GM19397 (cell line): Measurements from ENCODE around the gene HCRT.
"Not testable (repeated sequence)": the region's sequence is repeated elsewhere in the genome, so short reads cannot be mapped to it uniquely, and the experiment has no call there.

Experiments
- ATAC-seq: cut with Tn5 transposase; IDR thresholded peaks from one replicate; pipeline ENCODE4 v1.9.1; 2021; ENCODE audit warnings: mild to moderate bottlenecking, moderate library complexity; ENCODE audit not compliant: unreplicated experiment

HCRT gene

DNA sequence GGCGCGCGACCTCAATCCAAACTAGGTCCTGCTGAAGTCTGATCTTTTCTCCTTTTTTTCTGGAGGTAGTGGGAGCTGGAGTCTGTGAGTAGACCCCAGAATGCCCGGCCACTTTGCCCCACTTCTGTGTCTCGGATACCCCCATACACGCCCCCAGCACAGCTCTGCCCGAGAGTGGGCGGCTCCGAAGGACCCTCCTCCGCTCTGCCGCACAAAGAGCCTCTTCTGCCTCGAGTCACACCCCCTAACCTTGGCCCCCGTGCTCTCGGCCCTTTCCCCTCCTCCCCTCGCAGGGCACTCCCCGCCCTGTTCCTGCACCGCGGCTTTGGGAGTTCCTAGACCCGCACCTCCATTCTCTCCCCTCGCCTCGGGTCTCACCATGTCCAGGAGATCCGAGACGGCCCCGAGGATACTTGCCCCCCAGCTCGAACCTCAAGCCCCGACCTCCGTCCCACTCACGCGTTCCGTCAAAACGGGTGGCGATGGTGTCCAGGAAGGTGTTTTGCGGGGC lies 4.8 kb downstream of the HCRT start:
- no peak for ATAC-seq

DNA sequence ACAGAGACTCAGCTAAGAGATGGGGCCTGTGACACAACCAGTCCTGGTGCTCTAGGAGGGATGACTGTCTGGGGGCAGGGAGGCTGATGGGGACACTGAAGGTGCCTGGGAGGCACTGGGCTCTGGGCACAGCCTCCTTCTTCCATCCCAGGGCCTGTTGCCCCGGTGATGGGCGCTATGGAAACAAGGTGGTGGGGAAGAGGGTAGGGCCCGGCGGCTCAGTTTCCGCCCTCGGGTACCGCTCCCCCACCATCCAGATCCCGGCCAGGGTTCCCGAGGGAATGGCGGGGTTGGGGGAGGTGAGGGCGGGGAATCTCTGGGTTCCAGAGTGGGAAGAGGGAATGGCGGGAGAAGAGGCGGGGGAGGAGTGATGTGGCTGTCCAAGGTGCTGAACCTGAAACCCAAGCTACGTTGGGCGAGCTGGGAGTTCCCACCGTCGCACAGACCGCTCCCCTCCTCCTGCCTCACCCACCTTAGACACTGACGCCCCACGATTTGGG lies 5.3 kb downstream of the HCRT start:
- no peak for ATAC-seq

DNA sequence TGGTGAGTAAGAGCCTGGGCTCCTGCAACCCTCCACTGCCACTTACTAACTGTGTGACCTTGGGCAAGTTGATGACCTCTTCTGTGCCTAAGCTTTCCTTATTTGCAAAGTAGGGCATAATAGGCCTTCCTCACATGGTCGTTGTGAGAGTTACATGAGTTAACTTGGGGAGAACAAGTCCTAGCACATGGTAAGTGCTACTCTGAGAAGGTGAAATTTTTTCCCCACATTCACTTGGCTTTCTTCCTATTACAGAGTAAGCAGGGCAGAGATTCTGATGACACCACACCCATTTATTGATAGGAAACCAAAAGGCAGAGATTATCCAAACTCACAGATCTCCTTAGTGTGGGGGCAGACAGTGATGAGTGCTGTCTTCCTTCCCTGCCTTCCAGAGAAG lies 5.9 kb downstream of the HCRT start:
- no peak for ATAC-seq

DNA sequence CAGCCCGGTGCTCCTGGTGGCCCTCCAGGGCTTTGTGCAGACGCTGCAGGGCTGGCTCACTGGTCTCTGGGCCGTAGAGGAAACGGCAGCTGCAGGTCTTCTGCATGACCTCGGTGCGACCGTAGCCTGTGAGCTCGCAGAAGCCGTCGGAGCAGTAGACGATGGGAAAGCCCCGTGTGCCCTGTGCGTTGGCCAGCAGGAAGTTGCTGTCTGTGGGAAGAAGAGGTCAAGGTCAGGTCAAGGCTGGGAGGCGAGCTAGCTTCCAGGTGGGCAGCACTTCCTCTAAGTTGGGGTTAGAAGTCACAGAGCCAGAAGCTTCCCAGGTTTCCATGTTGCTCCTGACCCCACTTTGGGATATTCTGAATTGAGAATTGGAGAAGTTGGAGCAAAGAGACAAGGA lies 6.4 kb downstream of the HCRT start:
- no peak for ATAC-seq

DNA sequence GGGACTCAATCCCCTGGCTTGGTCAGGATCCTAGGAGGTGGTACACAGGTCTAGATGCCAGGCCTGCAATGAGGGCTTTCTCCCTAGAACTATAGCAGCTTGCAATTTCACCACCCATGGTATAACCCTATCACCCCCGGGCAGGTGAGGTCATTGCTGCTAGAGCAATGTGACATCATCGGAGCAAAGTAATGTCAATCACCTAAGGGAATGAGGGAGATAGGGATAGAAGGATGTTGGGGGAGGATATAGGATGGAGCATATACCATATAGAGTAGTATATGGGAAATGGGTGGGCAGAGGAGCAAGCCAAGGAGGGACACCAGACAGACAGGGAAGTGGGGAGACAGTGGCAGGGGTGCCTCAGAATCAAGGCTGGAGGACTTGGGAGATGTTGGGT lies 7.6 kb downstream of the HCRT start:
- ATAC-seq = no peak

DNA sequence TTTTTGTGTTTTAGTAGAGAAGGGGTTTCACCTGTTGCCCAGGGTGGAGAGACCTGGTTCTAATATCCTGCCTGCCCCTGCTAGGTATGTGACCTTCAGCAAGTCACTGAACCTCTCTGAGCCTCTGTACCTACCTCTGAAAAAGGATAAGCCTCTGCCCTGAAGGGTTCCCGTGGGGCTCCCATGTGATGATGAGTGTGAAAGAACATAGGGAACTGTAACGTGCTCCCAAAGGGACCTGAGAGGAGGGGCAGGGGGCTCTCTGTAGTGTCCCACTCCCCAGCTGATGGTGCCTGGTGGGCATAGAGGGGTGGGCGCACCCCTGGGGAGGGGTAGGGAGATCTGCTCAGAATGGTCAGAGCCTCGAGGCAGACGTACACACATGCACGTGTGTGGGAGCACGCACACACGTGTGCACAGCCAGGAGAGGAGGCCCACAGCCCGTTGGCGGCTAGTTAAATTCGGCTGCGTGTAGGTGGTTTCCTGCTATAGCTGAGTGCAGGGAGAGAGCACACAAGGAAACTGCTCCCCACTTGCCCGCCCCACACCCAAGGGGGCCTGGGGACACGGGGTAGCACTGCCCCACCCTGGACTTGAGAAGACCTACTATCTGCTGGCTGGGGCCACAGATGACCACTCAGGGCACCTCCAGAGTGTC lies 11.0 kb downstream of the HCRT start:
- no peak for ATAC-seq

DNA sequence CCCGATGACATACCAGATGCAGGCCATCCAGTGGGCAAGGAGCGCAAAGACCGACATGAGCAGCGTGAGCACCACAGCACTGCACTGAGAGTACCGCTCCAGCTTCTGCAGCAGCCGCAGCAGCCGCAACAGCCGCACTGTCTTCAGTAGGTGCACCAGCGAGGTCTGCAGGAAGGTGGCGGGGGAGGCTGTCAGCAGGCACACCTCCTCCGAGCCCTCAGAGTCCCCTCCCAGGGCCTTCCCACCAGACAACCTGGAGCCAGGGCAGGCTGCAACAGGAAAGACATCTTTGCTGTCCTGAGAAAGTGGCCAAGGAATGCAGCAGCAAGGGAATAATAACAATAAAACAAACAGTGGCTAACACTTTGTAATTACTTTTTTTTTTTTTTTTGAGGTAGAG lies 13.4 kb downstream of the HCRT start:
- ATAC-seq = no peak

DNA sequence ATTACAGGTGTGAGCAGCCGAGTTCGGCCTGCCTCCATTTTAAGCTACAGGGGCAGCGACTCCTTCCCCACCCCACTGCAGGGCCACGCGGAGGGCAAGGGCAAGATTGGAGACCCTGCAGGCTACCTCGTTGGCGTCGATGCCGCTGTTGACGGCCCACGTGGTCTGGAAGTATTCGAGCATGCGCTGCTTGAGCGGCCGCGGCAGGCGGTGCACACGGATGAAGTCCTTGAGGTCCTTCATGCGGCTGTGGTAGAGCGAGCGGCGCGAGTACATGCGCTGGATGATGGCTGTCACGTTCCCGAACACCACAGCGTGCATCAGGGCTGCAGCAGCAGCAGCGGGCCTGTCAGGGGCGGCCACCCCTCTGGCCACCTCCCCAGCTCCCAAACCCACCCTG lies 15.9 kb downstream of the HCRT start:
- no peak for ATAC-seq

DNA sequence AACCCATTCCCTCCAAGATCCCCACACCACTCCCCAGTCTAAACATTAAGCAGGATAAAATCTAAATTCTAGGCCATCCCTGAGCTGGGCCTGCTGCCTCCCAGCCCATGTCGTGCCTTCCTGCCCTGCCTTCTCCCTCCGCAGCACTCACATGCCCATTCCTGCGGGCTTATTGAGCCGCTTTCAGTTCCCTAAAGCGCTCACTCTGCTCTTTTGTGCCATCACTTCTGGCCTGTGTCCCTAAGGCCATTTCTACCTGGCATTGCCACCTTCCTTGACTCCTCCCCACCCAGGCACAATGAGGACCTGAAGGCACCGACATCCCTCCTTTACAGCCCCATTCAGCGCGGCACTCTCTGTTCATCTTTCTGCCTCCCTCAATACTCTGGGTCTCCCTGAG lies 17.4 kb downstream of the HCRT start:
- no peak for ATAC-seq

DNA sequence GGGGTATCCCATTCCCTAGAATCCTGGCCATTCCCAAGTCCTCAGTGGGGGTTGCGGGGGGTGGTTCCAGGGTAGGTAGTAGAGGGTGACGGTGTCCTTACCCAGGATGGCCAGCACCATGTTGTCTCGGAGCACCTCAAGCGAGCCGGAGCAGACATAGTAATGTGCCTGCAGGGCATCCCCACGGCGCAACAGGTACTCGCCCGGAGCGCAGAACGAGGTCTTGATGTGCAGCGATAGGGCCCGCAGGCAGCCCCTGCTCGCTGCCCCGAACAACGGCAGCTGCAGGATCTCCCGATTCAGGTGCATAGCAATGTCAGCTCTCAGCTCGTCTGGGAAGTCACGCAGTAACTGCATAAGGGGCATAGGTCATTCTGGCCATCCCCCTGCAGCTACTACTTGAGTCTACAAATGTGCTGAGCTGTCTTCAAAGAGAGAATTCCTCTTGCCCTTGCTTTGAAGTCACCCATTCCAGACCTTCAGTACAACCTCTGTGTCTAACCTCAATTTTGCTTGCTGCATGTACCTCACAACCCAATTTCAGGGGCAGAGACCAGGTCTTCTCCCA lies 19.0 kb downstream of the HCRT start:
- ATAC-seq = no peak

DNA sequence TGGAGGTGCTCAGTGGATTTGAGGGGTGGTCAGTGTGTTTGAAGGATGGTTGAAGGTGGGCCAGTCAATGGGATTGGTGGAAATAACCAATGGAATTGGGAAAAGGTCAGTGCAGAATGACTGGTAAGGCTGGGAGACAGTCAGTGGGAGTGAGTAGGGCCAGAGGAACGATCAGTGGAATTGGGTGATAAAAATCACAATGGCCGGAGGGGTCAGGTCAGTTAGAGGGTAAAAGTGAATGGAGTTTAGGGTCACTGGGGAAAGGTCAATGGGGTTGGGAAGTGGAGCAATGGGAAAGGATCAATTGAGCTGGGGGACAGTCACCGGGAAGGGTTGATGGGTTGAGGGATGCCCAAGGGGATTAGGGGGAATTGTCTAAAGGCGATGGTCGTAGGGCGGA lies 19.5 kb downstream of the HCRT start:
- no peak for ATAC-seq

DNA sequence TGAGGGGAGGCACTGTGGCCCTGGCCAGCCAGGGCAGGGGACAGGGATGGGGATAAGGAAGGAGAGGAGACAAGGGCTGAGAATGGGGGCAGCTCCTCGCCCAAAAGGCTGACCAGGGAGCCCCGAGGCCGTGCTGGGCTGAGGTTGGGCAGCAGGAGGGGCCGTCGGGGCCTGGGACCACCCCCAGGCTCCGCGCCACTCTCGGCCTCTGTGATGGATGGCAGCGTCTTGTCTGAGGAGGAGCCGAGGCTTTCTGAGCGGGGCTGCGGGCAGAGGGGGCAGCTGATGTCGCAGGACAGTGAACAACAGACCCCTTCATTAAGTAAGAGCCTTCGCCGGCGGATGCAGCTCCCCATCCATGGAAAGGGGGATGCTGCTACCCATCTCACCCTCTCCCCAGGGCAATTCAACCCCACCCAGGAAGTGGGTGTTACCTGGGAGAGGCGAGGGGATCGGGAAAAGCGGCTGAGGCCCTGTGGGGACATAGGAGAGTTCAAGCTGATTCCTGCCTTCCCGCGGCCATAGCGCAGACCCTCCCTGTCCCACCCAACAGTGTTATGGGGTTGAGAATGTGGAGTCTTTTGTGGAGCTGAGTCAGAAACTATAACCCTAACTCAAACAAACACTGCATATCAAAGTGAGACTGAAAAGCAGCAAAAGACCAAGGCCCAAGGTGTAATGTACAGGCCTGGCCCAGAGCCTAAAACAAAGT lies 21.4 kb downstream of the HCRT start:
- no peak for ATAC-seq

DNA sequence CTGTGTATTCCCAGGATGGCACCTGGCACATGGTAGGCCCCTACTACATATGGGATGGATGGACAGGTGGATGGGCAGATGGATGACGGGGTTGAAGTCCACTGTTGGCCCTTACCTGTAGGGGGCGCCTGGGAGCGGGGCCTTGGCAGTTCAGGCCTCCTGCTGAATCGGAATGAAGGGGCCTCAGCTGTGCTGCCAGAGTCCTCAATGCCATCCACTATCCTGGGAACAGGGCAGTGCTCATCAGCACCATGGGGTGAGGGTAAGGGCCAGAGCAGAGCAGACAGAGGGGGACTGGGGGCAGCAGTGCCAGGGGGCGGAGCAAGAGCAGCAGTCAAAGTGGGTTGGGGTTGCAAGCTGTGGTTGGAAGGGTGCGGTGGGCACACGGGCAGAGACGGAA lies 22.1 kb downstream of the HCRT start:
- no peak for ATAC-seq

DNA sequence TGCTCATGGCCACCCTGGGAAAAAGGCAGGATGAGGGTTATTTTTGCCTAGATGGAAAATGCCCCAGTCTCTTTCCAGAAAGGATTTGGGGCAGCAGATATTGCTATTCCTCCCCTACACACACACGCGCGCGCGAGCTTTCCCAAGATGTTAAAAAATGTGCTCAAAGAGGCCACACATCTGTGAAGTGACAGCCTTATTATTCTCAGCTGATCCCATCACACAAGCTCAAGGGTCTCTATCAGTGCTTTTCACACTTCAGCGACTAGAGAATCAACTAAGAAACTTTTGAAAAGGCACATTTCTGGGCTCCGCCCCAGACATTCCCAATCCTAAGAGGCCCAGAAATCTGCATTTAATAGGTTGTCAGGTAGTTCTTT lies 24.7 kb downstream of the HCRT start:
- ATAC-seq = no peak

DNA sequence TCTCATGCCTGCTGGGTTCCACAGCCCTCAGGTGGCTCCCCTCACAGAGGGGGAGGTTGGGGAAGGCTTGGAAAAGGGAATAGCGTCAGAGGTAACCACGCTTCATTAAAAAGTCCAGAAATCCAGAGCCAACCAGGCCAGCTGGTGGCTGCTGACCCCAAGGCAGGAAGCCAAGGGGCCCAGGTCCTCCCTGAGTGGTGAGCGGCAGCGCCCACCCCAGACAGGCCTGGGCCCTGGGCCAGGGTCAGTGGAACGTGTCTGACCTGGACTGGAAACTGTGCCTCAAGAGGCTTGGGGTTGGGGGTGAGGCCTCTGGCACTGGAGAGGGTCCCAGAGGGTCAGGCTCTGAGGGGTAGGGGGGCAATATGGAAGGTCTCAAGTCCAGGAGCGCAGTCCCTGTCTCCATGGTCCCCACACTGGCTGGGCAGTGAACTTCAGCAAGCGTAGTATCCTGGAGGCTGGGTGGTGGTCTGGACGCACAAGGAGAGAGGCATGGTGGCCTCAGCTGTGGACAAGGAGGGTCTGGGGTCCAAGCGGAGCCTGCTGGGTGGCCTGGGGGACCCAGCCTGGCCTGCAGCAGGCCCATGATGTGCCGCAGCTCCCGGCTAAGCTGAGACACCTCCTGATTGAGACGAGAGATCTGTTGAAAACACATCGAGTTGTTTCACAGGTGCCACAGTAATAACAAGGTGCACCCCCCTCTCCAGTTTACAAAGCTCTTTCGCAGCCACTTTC lies 25.3 kb downstream of the HCRT start:
- ATAC-seq = no peak

DNA sequence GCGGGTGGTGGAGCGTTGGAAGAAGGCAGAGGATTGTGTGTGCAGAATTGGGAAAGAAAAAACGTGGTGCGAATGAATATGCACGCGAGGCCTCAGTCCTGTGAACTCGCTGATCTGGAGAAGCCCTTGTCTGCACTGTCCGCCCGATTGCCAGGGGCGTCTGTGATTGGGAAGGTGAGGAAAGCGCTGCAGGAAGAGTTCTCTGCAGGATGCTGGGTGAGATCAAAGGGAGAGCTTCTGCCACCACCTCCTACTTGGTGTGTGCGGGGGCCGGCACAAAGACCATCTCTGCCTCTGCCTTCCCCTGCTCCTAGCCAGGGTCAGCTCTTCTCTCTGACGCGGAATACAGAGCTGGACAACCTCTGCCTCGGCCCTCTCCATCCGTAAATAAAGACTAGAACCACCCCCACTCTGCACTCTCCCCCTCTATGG lies 29.6 kb downstream of the HCRT start:
- no peak for ATAC-seq

DNA sequence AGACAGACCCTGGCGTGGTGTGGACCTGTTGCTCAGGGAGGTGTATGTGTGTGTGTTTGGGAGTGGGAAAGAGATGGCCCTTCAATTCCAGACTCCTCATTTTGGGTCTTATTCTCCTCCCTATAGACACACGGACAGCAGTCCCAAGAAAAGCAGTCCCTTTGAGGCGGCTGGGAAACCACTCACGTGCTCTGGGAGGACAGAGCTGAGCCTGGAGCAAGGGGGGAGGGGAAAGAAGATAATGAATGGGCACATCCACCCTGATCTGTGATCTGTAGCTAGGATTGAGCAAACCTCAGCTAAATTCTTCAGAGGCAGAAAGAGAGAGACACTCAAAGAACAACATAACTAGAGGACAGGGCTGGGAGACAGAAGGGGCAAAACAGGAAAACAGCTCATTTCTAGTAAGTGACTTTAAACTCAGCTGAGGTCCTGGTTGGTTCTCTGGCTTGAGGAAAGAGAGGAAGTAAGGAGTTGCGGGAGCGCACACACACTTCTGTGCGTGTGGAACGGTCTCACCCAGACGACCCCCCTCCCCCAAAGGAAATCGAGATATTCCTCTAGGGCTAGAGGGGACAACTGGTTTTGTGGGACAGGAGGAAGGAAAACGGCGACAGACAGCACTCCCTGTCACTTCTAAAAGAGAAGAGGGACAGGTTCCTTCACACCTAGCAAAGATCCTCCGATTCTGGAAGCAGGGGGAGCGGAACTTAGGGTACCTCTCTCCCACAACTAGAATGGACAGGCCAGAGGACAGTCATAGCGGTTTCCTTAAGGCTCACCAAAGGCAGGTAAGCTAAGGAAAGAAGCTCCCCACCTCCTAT lies 31.1 kb downstream of the HCRT start:
- no peak for ATAC-seq

DNA sequence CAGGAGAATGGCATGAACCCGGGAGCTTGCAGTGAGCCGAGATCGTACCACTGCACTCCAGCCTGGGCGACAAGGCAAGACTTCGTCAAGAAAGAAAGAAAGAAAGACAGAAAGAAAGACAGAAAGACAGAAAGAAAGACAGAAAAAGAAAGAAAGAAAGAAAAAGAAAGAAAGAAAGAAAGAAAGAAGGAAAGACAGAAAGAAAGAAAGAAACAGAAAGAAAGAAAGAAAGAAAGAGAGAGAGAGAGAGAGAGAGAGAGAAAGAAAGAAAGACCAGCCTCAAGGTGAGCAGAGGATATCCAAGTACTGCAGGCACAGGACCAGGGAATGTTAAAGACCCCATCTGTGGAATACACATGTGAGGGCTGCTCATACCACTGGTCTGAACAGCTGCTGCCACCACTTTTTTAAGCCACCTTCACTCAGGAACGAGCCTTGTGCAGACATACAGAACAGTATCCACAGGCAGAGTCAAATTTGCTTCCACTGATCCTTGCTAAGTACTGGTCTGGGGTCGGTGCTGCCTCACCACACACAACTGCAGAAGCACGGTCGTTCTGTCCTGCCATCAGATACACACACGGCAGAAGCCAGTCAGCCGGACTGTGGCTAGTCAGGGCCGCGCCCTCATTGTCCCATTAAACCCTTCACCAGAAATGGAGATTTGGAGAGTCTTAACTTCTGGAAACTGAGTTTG lies 38.2 kb downstream of the HCRT start:
- ATAC-seq = no peak

DNA sequence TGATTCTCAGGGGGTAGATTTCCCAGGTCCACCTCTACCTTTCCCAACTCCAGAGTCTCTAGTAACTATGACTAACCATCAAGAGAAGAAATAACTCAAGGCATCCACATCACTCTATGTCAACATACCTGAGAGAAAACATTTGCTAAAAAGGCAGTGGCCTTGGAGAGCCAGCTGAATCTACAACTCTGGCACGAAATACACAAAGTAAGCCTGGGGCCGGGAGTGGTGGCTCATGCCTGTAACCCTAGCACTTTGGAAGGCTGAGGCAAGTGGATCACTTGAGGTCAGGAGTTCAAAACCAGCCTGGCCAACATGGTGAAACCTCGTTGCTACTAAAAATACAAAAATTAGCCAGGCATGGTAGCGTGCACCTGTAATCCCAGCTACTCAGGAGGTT lies 42.1 kb downstream of the HCRT start:
- not testable (repeated sequence) for ATAC-seq

DNA sequence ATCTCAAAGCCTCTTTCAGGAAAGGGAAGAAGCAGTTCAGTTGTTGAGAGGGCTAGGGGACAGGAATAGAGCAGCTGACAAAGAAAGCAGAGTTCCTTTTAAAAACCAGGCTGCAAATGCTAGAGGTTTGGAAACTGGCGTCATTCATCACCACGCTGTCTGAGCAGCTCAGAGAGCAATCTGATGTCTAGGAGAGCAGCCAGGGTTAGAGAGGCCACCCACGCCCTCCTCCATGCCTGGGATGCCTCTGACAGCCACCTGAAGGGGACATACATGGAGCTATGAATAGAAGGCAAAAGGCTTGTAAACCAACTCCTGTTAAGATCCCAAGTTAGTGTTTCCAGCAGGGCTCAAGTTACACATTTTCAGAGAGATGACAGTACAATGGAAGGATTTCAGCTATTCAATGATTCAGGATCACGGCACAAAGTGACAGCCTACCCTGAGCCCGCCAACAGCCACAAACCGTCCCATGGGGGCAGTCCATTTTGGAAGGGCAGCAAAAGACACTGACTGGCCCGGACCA lies 42.8 kb downstream of the HCRT start:
- no peak for ATAC-seq
